Measurements from ENCODE around the gene ZNF529.

The ZNF529 gene

GRCh38 chr19:36501973-36502372, 71.1 kb downstream of the ZNF529 start:
- TF ChIP-seq CTCF (IDR thresholded peaks at IDR 0.05; ENCODE audit: extremely low read depth, missing control alignments), result no peak
- no peak for DNase-seq (ENCODE audit: low spot score)

- no peak for DNase-seq (ENCODE audit: low spot score)
- no peak for TF ChIP-seq CTCF (IDR thresholded peaks at IDR 0.05; ENCODE audit: extremely low read depth, missing control alignments)
Measured at GRCh38 chr19:36497001-36497400, 76.1 kb downstream of the ZNF529 start.
